DND-41 (cell line): Measurements from ENCODE around the gene PADI3.

ENCODE experiments used
- EZH2 ChIP-seq: IDR thresholded peaks from 3 replicates; pipeline ENCODE4 v1.6.1; 2012; ENCODE audit warnings: borderline replicate concordance, low read depth, mild to moderate bottlenecking, moderate library complexity, low read length, inconsistent platforms; ENCODE audit not compliant: severe bottlenecking
- TF ChIP-seq, protein P1 (sequence below): IDR thresholded peaks from 2 replicates; pipeline ENCODE4 v1.5.1; 2012; ENCODE audit warnings: borderline replicate concordance, low read length, moderate library complexity, mild to moderate bottlenecking; ENCODE audit not compliant: poor library complexity, severe bottlenecking; ENCODE audit errors: extremely low read depth

DNA sequence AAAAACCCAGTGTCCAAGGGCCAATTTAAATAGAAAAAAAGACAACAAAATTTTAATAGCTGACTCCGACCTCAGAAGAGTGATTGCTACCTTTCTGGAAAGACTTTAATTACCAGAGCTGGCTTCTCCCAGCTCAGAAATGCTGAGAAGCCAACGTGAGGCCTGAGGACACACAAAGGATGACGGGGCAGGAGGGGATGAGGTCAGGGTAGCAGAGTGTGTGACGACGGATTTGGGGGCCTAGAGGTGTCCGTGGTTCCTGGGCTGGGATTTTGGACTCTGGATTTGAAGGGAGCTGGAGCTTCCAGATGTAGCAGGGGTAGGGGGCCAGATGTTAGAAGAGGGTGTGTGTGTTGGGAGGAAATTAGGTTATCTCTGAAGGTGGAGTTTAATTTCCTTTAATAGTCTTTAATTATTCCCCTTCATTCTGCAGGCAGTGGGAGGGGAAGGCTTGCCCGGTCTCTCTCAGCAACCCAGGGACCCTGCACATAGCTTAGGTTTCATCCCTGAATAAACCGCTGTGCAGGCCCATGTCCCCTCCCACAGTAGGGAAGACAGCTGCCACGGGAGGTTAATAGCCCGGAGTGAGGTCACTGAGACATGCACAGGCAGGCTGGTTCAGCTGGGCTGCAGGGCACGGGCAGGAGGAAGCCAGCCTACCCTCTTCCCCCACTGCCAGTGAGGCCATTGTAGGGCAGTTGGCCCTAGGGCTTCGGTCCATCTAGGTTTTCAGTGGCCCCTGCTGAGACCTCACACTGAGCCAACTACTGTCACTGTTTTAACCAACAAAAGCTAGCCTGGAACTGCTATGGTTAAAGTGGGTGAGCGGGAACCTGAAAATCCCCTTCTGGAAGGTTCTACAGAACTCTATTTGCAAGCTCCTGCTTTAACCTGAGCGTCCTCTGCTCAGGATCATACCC lies 3.8 kb upstream of the PADI3 start:
- TF ChIP-seq, protein P1, sequence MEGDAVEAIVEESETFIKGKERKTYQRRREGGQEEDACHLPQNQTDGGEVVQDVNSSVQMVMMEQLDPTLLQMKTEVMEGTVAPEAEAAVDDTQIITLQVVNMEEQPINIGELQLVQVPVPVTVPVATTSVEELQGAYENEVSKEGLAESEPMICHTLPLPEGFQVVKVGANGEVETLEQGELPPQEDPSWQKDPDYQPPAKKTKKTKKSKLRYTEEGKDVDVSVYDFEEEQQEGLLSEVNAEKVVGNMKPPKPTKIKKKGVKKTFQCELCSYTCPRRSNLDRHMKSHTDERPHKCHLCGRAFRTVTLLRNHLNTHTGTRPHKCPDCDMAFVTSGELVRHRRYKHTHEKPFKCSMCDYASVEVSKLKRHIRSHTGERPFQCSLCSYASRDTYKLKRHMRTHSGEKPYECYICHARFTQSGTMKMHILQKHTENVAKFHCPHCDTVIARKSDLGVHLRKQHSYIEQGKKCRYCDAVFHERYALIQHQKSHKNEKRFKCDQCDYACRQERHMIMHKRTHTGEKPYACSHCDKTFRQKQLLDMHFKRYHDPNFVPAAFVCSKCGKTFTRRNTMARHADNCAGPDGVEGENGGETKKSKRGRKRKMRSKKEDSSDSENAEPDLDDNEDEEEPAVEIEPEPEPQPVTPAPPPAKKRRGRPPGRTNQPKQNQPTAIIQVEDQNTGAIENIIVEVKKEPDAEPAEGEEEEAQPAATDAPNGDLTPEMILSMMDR: no peak
- TF ChIP-seq EZH2: no peak
